HG02571 (cell line): ENCODE measurements around the gene CACNA1D.

Experiments used
- ATAC-seq: cut with Tn5 transposase; IDR thresholded peaks from one replicate; pipeline ENCODE4 v1.9.1; 2021; ENCODE audit warnings: mild to moderate bottlenecking, moderate library complexity; ENCODE audit not compliant: unreplicated experiment

CACNA1D gene

DNA sequence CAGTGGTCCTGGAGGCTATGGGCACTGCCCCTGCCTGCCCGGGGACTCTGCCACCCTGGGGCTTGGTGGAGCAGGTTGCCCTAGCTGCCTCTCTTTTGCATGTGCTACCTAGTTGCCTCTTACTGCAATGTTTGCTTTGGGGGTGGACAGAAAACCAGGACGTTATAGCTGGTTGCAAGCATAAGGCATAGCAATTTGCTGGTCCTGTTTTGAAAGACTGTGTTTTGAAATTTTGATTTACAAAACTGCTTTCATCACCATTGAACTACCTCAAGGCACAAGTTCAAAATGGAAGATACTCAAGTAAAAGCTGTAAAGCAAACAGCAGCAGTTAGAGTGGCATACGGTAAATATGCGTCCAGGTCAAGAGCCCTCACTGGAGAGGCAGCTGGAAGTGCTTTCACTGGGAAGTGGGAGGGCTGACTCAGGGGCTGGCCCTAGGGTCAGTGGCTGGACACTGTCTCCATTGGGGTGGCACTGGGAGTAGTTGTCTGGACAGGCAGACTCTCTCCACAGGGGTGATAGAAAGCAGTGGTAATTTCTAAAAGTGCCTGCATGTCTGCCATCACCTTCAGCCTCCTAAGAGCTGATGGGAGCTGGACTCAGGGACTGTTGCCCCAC, 213.7 kb downstream of the CACNA1D start:
- no peak for ATAC-seq

GRCh38 chr3:53709256-53709655, 214.8 kb downstream of the CACNA1D start:
- no peak for ATAC-seq

- ATAC-seq: no peak
Observed at GRCh38 chr3:53709860-53710674, 215.7 kb downstream of the CACNA1D start.

GRCh38 chr3:53711387-53711786, 217.0 kb downstream of the CACNA1D start:
- no peak for ATAC-seq

GRCh38 chr3:53712817-53713388, 218.5 kb downstream of the CACNA1D start:
- ATAC-seq: no peak

DNA sequence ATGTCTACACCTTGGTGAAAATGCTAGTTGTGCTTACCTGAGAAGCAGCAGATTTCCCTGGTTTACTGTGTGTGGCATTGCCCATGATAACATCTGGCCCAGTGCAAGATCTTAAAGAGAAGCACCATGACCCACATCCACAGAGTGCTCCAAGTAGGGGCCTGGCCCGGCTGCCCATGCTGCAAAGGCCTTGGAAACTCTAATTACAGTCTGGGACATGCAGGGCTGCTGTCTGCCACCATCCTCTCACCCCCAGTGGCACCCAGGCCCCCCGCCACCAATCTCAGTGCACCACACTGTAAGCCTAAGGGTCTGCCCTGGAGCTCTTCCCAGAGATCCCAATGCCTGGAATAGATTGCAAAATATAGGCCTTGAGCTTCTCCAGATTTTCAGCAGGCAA, 219.2 kb downstream of the CACNA1D start:
- ATAC-seq: no peak

DNA sequence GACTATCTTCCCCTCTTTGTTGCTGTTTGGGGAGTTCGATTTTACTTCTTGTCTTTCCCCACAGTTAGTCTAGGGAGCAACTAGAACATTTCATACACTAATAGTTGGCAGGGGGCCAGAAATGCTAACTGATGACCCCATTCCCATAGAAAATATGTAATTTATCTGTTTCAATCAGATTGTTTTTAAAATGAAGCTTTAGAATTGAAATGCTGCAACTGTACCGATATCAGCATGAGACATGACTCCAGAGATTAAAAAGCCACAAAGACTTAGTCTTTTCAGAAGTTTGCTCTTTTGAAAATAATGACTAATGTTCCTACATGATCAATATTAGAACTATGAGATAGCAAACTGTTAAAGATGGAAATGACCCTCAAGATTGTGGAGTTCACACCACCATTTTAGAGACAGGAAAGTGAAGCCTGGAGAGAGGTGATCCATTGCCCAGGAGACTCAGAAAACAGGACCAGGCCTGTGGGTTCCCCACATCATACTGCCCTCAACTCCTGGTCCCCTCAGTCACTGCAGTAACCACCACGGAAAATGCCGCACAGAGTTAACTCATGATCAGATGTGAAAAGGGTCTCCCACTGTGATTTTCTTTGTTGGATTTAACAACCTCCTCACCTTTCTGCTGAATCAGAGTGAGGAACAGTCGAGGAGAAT, 221.5 kb downstream of the CACNA1D start:
- no peak for ATAC-seq

DNA sequence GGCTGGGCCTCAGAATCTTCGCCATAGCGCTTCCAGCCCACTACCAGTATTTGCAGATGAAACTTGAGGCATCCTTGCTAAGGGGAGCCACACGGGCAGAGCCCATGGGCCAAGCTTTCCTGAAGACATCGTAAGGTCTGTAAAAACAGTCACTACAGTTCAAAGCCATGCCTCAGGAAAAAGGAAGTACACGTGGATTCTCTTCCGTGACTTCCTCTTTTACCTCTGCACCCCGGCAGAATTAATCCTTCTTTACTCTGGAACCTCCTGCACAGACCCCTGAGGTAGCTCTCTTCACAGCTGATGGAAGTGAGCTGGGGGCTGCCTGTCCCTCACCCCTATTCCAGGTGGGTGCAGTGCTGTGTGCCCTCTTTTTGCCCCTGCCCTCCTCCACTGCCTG, 222.6 kb downstream of the CACNA1D start:
- no peak for ATAC-seq

DNA sequence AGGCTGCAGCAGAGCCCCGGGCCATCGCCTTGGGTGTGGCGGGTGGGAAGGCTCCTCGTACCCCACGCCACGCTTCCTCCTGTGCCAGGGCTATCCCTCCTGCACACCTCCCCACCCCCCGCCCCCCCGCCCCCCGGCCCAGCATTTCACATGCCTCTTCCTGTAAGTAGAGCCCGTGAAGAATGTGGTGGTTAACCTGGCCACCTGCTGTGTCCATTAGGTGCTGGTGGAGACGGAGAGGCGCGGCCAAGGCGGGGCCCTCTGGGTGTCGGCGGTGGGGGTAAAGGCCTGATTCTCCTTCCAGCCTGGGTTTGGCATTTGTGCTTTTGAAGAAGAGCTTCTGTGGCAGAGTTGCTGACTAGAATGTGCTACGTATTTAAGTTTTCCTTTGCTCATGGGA, 224.1 kb downstream of the CACNA1D start:
- ATAC-seq: no peak

DNA sequence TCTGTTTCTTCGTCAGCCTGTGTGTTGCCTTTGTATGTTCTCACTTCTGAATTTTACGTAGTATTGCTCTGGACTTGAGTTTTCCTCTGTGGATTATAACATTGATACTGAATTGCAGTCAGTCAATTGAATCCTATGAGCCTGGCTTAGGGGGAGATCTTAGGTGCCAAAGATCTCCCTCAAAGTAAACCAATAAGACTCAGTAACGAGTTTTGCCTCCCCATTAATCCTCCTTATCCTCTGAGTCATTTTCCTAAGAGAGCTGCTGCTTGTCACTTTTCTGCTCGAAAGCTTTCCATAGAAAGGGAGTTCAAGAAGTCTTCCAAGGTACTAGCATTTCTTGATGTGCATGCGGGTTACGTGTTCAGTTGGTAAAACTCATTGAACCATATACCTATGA, 225.4 kb downstream of the CACNA1D start:
- ATAC-seq: no peak

DNA sequence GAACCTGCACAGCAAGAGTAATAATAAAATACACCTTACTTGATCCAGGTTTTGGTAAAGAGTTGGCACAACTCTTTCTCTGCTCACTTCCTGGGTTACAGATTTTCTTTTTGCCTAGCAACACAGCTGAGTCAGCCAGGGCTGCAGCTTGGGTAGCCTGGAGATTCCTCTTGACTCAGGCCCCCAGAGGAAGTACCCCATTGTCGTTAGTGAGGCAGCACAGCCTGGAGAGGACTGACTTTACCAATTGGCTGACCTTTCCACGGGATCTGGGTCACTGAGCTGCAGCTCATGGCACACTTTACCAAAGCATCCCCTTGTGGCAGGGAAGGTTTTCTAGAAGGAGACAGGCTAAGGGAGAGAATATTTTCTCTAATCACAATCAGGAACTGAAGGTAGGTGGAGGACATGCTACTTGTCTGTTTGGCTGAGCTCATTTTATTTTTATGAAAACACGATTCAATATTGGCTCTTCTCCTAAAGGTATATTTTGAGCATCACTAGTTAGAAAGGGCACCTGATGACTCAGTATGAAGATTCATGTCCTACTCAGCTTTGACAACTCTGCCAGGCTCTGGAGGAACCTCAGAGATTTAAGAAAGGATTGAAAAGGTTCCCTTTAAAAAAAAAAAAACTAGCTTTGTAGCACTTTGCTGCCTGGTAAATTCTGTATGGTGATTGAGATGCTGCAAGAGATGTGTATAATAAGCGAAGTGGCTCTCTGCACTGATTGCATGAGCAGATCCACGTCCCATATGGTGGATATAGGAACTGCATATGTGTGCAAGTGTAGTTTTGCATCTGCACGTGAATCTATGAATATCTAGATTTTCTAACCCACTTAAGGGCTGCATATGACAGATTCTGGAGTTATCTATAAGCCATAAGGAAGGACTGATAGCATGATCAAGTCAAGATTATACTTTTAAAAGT, 227.0 kb downstream of the CACNA1D start:
- ATAC-seq: no peak

GRCh38 chr3:53724566-53724965, 230.2 kb downstream of the CACNA1D start:
- no peak for ATAC-seq

GRCh38 chr3:53725387-53725995, 231.1 kb downstream of the CACNA1D start:
- ATAC-seq: no peak

DNA sequence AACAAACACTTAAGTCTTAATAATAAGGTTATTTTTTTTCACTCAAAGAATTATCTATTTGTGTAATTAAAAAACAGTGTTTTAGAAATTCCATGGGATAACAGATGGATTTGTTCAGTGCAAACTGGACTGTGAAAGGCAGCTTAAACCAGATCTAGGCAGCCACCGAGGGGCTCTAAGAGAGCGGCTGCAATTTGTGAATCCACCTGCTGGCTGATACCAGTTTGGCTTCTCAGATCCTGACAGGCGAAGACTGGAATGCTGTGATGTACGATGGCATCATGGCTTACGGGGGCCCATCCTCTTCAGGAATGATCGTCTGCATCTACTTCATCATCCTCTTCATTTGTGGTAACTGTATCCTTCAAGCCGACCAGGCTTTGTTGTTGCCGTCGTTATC, 232.2 kb downstream of the CACNA1D start:
- ATAC-seq: no peak

GRCh38 chr3:53728606-53729005, 234.2 kb downstream of the CACNA1D start:
- no peak for ATAC-seq

DNA sequence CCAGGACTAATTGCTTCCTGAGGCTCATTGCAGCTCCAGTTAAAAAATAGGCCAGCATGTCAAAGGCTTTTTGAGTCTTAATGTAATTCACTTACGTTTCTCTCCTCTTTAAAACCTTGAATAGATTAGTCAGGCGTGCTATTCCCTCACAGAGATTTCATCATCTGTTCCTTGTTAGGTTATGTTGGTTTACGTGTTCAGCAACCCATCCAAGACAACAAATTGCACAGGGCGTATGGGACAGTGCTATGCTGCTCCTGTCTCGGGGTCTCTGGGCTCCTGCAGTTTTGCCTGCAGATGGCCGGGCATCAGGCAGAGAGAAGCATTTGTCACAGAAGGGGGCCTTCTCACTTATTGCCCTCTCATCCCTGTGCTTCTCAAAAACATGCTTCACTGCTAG, 234.7 kb downstream of the CACNA1D start:
- no peak for ATAC-seq

GRCh38 chr3:53729618-53730017, 235.2 kb downstream of the CACNA1D start:
- ATAC-seq: no peak

DNA sequence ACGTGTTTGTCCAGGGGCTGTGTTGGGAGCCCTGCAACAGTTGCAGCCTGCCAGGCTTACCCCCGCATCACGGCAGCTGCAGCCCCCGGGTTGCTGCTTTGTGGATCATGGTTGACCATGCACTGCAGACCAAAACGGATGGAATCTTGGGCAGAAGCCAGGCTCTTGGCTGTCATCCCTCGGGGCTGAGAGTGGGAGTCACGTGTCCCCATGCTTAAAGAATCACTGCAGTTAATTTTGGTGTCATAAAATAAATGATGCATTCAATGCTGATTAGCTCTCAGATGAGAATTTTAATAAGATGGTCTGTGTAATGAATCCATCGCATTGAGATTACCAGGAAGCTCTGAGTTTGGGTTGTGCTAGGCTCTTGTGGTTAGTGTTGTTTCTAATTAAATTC, 236.2 kb downstream of the CACNA1D start:
- no peak for ATAC-seq

- ATAC-seq: no peak
Observed at GRCh38 chr3:53731934-53732624, 237.7 kb downstream of the CACNA1D start.

- ATAC-seq: no peak
Observed at GRCh38 chr3:53733446-53733845, 239.0 kb downstream of the CACNA1D start.
